Mesothelial cell of epicardium (in vitro differentiated cells): ENCODE measurements around the gene PTOV1. TPM values are rescaled to one million over a fixed set of nuclear protein-coding genes. Genes with fewer than 3 reads are reported as not detected.

Experiments
- DNase-seq, 2 experiments: peaks; one replicate each; pipeline ENCODE4 v3.0.0; 2021; ENCODE audit warnings: low spot score in 2 of 2; ENCODE audit not compliant: unreplicated experiment in 2 of 2
- H3K27ac Mint-ChIP-seq: 2 replicates; pipeline ENCODE4 v1.8.0; 2021; ENCODE audit warnings: mixed read lengths
- H3K27me3 Mint-ChIP-seq: 2 replicates; pipeline ENCODE4 v1.8.0; 2021; ENCODE audit warnings: low read depth, mixed read lengths
- H3K36me3 Mint-ChIP-seq: 2 replicates; pipeline ENCODE4 v1.8.0; 2021; ENCODE audit warnings: mixed read lengths
- H3K4me1 Mint-ChIP-seq: 2 replicates; pipeline ENCODE4 v1.8.0; 2021; ENCODE audit warnings: mixed read lengths
- H3K4me3 Mint-ChIP-seq: 2 replicates; pipeline ENCODE4 v1.8.0; 2021; ENCODE audit warnings: mild to moderate bottlenecking, moderate library complexity, mixed read lengths
- H3K9me3 Mint-ChIP-seq: 2 replicates; pipeline ENCODE4 v1.8.0; 2021; ENCODE audit warnings: mixed read lengths
- total RNA-seq: library from RNA; stranded (reverse); gene quantifications from 3 replicates; pipeline ENCODE4 v1.2.1, GENCODE V29; 2021
- TF ChIP-seq, protein P1 (sequence below): fragments of 200-600 bp; sonication (generic); IDR thresholded peaks from one replicate; pipeline ENCODE4 v1.5.0; 2021; ENCODE audit warnings: antibody characterized with exemption; ENCODE audit not compliant: unreplicated experiment

Gene PTOV1
- 415 to 431 TPM (median 422 TPM) in 3 replicates for total RNA-seq

DNA sequence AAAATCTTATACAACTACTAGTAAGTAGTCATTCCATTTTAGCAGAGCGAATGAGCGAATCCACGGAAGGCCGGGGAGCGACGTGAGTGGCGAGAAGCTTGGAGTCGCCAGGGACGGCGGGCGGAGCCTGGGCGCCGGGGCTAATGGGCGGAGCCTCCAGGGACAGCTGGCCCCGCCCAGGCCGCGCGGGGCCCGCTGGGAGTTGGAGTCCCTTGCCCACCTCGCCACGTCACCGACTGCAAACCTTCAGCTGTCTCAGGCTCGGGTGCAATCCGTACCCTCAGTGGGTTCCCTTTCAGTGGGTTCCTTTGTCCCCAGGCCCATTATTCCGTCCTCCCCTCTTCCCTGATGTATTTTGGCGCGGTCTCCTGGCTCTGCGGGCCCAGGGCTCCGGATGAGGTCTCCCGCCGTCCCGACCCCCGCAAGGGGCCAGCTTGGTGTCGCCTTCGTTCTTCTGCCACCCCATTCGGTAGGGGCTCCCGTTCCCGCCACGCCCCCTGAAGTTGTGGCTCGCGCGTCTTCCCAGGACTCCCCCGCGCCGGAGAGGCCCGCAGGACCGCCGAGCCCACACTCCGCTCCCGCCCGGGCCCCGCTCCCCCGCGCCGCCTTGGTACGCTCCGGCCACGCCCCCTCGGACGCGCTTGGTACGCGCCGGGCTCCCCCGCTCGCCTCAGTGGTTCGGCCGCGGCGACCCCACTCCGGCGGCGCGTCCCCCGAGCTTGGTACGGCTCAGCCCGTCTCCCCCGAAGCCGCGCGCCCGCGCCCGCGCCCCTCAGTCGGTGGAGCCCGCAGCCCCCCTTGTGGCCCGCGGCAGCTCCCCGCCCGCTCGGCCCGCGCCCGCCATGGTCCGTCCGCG is at the start of gene PTOV1:
Gene PTOV1, plus strand, starts transcription at position 673 of the 856 bp plus-strand sequence.
- Mint-ChIP-seq H3K27ac (peak within 1 kb of the TSS; percentile 98), H3K27me3 (no peaks in the 10 kb centered on the region), H3K36me3 (peaks cover 19% of the 10 kb centered on the region), H3K9me3 (peaks cover 13% of the 10 kb centered on the region), H3K4me3 (peak within 1 kb of the TSS; percentile 87), H3K4me1 (peaks cover 25% of the 10 kb centered on the region)
- peak; percentile 93 to 97 for DNase-seq
- TF ChIP-seq, protein P1, sequence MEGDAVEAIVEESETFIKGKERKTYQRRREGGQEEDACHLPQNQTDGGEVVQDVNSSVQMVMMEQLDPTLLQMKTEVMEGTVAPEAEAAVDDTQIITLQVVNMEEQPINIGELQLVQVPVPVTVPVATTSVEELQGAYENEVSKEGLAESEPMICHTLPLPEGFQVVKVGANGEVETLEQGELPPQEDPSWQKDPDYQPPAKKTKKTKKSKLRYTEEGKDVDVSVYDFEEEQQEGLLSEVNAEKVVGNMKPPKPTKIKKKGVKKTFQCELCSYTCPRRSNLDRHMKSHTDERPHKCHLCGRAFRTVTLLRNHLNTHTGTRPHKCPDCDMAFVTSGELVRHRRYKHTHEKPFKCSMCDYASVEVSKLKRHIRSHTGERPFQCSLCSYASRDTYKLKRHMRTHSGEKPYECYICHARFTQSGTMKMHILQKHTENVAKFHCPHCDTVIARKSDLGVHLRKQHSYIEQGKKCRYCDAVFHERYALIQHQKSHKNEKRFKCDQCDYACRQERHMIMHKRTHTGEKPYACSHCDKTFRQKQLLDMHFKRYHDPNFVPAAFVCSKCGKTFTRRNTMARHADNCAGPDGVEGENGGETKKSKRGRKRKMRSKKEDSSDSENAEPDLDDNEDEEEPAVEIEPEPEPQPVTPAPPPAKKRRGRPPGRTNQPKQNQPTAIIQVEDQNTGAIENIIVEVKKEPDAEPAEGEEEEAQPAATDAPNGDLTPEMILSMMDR = no peak

DNA sequence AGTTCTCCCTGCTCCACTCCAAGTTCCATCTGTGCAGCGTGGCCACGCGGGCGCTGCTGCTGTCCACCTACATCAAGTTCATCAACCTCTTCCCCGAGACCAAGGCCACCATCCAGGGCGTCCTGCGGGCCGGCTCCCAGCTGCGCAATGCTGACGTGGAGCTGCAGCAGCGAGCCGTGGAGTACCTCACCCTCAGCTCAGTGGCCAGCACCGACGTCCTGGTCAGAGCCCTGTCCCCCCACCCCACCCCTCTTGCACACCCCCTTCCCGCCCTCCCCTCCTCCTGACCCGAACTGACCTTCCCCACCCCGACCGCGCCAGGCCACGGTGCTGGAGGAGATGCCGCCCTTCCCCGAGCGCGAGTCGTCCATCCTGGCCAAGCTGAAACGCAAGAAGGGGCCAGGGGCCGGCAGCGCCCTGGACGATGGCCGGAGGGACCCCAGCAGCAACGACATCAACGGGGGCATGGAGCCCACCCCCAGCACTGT is 49.5 kb upstream of the PTOV1 start:
- Mint-ChIP-seq H3K27me3 (no peaks in the 10 kb centered on the region), H3K9me3 (no peaks in the 10 kb centered on the region), H3K4me1 (peaks cover 4% of the 10 kb centered on the region), H3K36me3 (peaks cover 39% of the 10 kb centered on the region), H3K4me3 (no peak overlapping the region), H3K27ac (no peak overlapping the region)
- TF ChIP-seq, protein P1 = no peak
- DNase-seq = no peak

DNA sequence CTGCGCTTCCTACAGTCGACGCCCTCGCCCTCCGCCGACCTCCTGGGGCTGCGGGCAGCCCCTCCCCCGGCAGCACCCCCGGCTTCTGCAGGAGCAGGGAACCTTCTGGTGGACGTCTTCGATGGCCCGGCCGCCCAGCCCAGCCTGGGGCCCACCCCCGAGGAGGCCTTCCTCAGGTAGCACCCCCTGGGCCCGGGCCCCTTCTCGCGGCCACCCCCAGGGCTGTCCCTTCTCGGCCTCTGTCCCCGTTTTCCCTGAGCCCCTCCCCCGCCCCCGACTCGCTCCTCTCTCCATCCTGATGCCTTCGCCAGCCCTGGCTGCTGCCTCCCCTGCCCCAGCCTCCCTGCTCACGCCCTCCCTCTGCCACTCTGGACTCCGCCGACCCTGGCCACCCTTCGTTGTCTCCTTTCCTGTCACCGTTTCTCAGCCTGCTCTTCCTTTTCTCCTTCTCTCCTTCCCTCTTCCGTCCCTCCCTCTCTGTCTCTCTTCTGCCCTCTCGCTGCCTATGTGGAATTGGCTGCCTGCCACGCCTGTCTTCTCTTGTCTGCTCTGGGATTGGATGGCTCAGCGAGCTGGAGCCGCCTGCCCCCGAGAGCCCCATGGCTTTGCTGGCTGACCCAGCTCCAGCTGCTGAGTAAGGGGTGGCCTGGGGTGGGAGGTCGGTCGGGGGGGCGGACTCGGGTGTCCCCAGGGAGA is 48.8 kb upstream of the PTOV1 start:
- peaks cover 4% of the 10 kb centered on the region for H3K4me1 Mint-ChIP-seq
- H3K27me3 Mint-ChIP-seq = no peaks in the 10 kb centered on the region
- H3K36me3 Mint-ChIP-seq = peaks cover 35% of the 10 kb centered on the region
- TF ChIP-seq, protein P1 = no peak
- DNase-seq = peak; percentile 73 to 79
- H3K4me3 Mint-ChIP-seq = peak overlapping the region; percentile 60
- no peaks in the 10 kb centered on the region for H3K9me3 Mint-ChIP-seq
- peak overlapping the region; percentile 49 for H3K27ac Mint-ChIP-seq

DNA sequence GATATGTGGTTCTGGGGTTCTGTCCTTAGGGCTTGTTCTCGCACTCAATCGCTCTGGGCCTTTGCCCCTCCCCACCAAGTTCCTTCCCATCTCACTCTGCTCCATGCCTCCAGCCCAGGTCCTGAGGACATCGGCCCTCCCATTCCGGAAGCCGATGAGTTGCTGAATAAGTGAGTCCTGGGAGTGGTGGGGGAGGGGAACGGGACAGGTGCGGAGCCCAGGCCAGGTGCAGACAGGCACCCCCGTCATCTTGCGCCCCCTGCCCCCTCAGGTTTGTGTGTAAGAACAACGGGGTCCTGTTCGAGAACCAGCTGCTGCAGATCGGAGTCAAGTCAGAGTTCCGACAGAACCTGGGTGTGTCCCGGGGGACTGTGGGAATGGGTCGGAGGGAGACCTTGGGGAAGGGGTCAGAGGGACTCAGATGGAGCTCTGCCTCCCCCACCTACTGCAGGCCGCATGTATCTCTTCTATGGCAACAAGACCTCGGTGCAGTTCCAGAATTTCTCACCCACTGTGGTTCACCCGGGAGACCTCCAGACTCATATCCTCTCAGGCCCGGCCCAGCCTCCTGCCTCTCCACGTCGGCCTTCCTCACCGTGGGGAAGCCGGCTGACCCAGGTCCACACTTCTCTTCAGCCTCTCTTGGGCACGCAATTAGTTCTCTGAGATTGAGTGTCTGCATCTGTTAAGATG is 48.0 kb upstream of the PTOV1 start:
- no peak overlapping the region for H3K4me3 Mint-ChIP-seq
- peaks cover 4% of the 10 kb centered on the region for H3K4me1 Mint-ChIP-seq
- no peaks in the 10 kb centered on the region for H3K9me3 Mint-ChIP-seq
- H3K36me3 Mint-ChIP-seq = peaks cover 32% of the 10 kb centered on the region
- DNase-seq = no peak
- no peak overlapping the region for H3K27ac Mint-ChIP-seq
- TF ChIP-seq, protein P1 = no peak
- no peaks in the 10 kb centered on the region for H3K27me3 Mint-ChIP-seq

DNA sequence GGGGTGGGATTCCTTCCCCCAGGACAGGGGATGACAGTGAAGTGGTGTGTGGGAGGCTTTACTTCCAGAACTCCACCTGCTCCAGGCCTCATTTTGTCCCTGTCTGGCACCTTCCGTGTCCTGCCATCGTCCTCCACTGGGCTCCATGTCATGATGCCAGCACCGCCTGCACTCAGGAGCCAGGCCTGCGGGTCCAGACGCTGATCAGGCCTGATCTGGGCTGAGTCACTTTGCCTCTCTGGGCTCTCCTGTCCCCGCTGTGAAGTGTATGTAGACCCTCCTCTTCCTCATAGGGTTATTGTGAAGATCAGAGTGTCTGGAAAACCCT is 47.5 kb upstream of the PTOV1 start:
- H3K27ac Mint-ChIP-seq = no peak overlapping the region
- no peak for DNase-seq
- H3K9me3 Mint-ChIP-seq = no peaks in the 10 kb centered on the region
- TF ChIP-seq, protein P1 = no peak
- H3K27me3 Mint-ChIP-seq = no peaks in the 10 kb centered on the region
- H3K36me3 Mint-ChIP-seq = peaks cover 31% of the 10 kb centered on the region
- H3K4me3 Mint-ChIP-seq = no peak overlapping the region
- H3K4me1 Mint-ChIP-seq = peaks cover 4% of the 10 kb centered on the region
